CD4-positive, alpha-beta T cell treated with Interleukin-2 at 100 ng/mL for 4 hours (primary cell): ENCODE data around the gene ZMIZ1.

Experiments used
- DNase-seq: peaks from one replicate; pipeline ENCODE4 v3.0.0-alpha.2; 2020; ENCODE audit warnings: low spot score

ZMIZ1 gene

DNA sequence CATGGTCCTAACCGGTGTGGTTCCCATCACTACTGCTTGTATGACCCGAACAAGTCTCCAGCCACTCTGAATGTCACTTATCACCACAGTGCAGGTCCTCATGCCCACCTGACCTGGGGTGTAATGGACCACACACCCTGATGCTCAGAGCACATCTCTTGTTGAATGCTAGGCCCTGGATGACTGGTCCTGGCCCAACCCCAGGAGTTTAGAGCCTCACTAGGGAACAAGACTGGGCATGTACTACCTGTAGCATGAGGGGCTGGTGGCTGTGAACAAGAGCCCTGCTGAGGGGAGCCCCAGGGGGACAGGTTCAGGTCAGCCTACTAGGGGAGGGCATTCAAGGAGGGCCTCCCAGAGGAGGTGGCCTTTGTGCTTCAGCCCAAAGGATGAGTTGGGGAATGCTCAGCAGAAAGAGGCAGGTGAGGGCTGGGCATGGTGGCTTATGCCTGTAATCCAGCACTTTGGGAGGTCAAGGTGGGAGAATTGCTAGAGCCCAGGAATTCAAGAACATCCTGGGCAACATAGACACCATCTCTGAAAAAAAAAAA is 31.2 kb downstream of the ZMIZ1 start:
- no peak for DNase-seq

GRCh38 chr10:79100771-79101170 is 32.0 kb downstream of the ZMIZ1 start:
- DNase-seq = no peak

GRCh38 chr10:79101560-79102497 is 33.1 kb downstream of the ZMIZ1 start:
- DNase-seq = no peak

- no peak for DNase-seq
Observed at GRCh38 chr10:79102498-79102874, 33.7 kb downstream of the ZMIZ1 start.

- no peak for DNase-seq
Observed at GRCh38 chr10:79103129-79103528, 34.4 kb downstream of the ZMIZ1 start.

DNA sequence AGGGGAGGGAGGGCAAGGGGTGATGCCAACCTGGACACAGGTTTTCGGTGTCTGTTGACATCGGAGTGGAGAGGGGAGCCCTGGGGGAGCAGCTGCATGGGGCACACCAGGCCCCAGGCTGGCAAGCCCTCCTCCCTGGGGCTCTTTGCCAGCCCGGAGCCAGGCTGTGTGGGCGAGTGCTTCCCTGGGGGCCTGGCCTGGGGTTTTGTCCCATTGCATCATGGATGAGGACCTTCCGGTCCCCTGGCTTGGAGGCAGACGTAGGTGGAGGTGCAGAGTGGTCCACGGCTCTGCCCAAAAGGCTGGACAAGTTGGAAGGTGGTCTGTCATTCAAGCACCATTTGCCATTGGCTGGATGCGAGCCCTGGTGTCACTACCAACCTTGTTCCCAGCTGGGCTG is 34.8 kb downstream of the ZMIZ1 start:
- no peak for DNase-seq

GRCh38 chr10:79105150-79105739 is 36.5 kb downstream of the ZMIZ1 start:
- DNase-seq = no peak

- no peak for DNase-seq
Observed at GRCh38 chr10:79105818-79106217, 37.1 kb downstream of the ZMIZ1 start.

GRCh38 chr10:79106256-79107050 is 37.7 kb downstream of the ZMIZ1 start:
- DNase-seq = no peak

DNA sequence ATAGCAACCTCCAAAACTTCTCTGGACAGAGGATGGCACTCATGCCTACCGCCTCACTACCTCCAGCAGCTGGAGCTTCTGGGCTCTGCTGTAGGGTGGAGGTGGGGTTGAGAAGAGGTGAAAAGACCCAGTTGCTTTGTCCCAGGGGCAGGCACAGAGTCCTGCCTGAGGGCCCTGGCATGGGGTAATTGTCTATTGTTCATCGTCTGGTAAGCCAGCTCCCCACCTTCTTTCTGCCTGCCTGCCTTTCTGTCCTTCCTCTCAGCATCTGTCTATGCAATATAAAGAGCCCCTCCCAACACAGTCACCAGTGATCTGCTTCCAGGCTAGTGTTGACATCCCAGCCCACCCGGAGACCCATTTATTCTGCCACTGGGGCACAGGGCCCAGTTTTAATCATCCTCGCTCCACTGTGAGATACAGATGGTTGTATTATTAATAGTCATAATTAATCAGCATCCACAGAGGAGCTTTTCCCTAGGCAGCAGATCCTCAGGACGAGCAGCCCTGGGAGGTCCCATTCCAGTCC is 39.0 kb downstream of the ZMIZ1 start:
- no peak for DNase-seq

DNA sequence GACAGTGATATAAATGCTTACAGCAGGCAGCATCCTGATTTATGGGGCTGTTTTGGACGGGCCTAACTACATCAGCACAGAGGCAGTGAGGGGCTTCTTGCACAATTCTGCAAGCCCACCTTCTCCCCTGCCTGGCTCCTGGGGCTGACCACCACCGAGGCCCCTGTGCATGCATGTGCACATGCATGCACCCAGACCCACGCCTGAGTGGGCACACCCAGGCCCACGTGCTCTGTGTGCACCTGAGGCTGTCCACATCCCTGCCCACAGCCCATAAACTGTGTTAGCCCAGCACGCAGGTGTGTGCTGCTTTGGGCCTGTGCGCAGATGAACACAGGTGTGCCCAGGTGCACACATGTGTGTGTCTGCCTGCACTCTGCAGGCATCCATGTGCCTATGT is 40.0 kb downstream of the ZMIZ1 start:
- no peak for DNase-seq

DNA sequence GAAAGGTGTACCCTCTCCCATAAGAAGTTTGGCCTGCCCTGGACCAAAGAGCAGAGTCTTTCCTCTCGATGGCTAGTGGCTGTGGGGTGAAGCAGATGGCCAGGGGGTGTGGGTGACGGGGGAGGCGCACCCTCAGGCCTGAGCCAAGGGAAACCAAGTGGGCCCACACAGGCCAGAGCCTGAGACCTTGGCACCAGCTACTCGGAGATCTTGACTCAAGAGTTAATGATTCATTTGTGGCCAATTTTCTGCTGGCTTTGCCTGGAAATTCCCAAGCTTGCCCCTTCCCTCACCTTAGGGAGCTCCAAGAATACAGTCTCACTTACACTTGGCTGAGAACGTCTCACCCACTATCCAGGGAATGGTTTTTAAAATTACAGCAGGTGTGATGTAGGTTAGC is 42.7 kb downstream of the ZMIZ1 start:
- no peak for DNase-seq

DNA sequence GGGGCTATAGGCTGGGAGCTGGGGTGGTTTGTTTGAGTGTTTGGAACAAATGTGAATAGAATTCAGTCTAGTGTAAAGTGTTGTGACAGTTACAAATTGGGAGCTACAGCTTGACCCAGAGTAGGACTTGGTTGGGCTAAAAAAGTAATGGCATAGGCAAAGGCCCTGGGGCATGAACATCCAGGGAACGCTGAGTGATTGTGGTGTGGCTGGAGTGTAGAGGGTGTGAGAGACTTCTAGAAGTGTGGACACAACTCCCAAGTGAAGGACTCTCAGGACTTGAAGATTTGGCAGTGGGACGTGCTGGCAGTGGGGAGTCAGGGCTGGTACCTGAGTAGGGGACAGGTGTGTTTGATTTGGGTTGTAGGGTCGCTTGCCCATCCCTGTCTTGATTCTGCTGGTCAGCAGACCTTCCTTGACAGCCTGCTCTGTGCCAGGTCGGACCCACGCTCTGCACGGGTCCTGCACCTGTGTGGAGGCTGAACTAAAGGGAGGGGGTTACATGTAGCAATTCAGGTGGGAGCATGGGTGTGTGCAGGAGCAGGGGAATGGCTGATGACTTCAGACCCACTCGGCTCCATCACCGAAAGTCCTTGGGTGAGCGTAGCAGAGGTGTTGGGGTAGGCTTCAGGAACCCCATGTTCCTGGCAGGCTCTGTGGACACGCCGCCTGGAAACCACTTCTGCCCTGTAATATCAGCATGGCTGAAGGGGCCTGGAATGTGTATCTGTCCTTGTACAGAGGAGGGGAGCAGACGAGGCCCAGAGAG is 43.3 kb downstream of the ZMIZ1 start:
- DNase-seq = no peak

DNA sequence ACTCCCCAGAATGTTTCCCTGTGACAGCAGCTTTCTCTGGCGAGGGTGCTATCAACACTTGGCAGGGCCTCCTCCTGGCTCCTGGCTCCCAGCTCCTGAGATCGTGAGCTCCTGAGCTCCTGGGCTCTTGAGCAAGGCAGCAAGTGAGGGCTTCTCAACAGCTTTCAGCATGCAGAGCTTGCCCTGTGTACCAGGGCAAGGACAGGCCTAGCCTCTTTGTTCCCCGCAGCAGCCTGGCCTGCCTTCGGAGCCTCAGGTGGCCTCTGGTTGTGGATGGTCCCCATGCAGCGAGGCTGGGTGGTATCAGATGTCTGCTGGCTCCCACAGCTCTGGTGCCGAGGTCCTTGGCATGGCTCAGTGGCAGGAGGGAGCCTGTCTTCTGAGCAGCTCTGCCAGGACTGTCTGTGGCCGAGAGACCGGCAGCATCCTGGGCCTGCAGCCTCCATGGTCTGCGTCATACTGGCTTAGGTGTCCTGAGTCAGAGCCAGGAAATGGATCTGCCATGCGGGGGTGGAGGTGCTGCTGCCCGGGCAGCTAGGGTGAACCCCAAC is 44.2 kb downstream of the ZMIZ1 start:
- DNase-seq = no peak

GRCh38 chr10:79113827-79114226 is 45.1 kb downstream of the ZMIZ1 start:
- no peak for DNase-seq

- DNase-seq = no peak
Observed at GRCh38 chr10:79115302-79115701, 46.5 kb downstream of the ZMIZ1 start.

GRCh38 chr10:79116368-79116767 is 47.6 kb downstream of the ZMIZ1 start:
- no peak for DNase-seq

DNA sequence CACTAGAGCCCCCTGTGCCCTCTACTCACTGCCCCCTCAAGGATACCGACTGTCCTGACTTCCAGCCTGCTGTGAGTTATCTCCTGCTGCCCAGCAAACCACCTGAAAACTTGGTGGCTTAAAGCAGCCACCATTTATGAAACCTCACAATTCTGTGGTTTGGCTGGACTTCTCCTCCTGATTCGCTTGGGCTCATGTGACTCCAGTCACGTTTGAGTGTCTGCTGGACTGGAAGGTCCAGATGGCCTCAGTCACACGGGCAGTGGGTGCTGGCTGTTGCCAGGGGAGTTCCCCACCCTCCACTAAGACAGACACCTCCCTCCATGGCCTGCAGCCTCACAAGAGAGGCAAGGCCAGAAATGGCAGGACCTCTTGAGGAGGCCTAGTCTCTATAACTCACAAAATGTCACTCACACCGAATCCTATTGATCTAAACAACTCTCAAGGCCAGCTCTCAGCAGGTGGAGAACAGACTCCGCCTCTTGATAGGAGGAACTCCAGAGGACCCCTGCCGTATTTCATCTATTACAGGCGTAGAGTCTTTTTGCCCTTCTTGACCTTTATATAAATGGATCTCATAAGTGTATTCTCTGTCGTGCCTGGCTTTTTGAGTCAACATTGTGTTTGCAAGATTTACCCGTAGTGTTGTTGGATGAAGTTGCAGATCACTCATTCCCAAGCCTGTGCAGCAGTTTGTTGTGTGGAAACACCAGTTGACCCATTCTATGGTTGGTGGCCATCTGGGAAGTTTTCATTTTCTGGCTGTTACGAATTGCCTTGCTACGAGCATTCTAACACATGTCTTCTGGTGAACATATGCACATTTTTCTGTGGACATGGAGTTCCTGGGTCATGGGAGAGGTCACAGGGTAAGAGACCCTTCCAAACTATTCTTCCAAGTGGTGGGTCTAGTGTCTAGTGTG is 48.3 kb downstream of the ZMIZ1 start:
- no peak for DNase-seq

DNA sequence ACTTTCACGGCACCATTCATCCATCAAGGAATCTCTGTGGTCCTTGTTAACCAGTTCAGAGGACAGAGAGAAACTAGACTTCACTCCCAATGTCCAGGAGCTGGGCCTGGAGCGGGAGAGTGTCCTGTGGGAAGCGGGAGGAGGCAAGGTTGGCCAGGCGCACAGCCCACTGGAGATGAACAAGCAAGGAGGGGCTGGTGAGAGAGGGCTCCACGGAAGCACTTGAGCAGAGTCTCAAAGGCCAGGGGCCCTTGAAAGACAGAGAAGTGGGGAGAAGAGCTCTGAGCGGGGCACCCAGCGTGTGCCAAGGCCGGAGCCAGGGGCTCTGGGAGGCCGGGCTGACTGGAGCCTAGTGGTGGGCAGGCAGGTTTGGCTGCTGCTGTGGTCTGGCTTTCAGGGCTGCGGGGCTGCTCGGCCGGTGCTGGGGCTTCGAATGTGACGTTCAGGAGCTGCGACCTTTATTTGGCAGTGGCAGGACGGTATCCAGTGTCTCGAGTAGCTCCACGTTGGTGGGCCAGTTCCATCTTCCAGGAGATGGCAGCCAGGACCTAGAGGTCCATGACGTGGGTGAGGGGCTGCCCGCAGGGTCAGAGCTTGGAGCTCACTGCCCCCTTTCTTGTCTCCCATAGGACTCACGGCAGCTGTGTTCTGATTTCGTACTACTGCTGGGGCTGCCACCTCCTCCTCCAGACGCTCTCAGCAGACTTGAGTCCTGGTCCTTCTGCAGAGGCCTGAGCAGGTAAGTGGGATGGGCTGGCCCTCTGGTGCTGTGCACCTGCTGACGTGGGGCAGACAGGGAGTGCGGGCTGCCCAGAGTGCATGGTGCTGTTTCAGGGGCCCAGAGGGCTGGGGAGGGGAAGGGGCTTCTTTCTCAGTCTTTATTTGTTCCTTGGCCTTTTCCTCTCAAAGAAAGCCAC is 49.8 kb downstream of the ZMIZ1 start:
- DNase-seq = no peak
